ENCODE data around the gene SPEF2.

GRCh38 chr5:35618304-35618636 is 607 bp downstream of the SPEF2 start:
- TF ChIP-seq CTCF (IDR thresholded peaks at IDR 0.05; ENCODE audit: poor library complexity) (no peak), EZH2 (IDR thresholded peaks at IDR 0.05; ENCODE audit: borderline replicate concordance) (no peak)
